GM06990 (cell line): Measurements from ENCODE around the gene YBEY.

ENCODE experiments used
- DNase-seq: peaks from one replicate; pipeline ENCODE4 v3.0.0-alpha.2; 2011; ENCODE audit not compliant: insufficient read length; ENCODE audit errors: extremely low read depth
- H3K27me3 ChIP-seq: replicated peaks from 2 replicates; pipeline ENCODE4 v1.6.0; 2011; ENCODE audit warnings: low read length; ENCODE audit not compliant: control insufficient read depth, insufficient read depth
- H3K36me3 ChIP-seq: 2 replicates; pipeline ENCODE4 v1.5.1; 2011; ENCODE audit warnings: low read length; ENCODE audit not compliant: control insufficient read depth, insufficient read depth
- H3K4me3 ChIP-seq: replicated peaks from 2 replicates; pipeline ENCODE4 v1.5.1; 2011; ENCODE audit warnings: low read depth, mild to moderate bottlenecking, control low read depth, low read length
- TF ChIP-seq, protein P1 (sequence below): IDR thresholded peaks from 2 replicates; pipeline ENCODE4 v1.5.1; 2011; ENCODE audit warnings: low read length, control low read depth, mild to moderate bottlenecking, inconsistent platforms; ENCODE audit not compliant: insufficient read depth, poor library complexity, severe bottlenecking

Gene YBEY

DNA sequence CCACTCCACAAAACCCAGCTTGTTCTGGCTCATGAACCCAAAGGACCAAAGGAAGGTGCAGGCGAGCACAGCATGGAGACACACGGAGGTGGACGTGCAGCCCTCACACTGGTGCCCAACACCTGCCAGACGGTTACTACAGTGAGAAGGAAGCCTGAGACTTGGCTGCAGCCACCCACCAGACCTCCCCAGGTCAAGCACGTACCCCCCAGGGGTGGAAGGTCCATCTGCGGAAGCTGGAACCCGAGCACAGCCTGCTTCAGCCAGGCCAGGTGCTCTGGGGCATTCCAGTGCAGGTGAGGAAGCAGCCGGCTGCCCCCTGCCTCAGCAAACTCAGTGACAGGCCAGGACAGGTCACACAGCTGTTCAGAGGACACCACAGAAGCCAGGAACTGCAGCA is 41.5 kb upstream of the YBEY start:
- Histone ChIP-seq H3K4me3 (no peak overlapping the region), H3K27me3 (no peaks in the 10 kb centered on the region), H3K36me3 (peaks cover 43% of the 10 kb centered on the region)
- no peak for DNase-seq
- TF ChIP-seq, protein P1, sequence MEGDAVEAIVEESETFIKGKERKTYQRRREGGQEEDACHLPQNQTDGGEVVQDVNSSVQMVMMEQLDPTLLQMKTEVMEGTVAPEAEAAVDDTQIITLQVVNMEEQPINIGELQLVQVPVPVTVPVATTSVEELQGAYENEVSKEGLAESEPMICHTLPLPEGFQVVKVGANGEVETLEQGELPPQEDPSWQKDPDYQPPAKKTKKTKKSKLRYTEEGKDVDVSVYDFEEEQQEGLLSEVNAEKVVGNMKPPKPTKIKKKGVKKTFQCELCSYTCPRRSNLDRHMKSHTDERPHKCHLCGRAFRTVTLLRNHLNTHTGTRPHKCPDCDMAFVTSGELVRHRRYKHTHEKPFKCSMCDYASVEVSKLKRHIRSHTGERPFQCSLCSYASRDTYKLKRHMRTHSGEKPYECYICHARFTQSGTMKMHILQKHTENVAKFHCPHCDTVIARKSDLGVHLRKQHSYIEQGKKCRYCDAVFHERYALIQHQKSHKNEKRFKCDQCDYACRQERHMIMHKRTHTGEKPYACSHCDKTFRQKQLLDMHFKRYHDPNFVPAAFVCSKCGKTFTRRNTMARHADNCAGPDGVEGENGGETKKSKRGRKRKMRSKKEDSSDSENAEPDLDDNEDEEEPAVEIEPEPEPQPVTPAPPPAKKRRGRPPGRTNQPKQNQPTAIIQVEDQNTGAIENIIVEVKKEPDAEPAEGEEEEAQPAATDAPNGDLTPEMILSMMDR = no peak

DNA sequence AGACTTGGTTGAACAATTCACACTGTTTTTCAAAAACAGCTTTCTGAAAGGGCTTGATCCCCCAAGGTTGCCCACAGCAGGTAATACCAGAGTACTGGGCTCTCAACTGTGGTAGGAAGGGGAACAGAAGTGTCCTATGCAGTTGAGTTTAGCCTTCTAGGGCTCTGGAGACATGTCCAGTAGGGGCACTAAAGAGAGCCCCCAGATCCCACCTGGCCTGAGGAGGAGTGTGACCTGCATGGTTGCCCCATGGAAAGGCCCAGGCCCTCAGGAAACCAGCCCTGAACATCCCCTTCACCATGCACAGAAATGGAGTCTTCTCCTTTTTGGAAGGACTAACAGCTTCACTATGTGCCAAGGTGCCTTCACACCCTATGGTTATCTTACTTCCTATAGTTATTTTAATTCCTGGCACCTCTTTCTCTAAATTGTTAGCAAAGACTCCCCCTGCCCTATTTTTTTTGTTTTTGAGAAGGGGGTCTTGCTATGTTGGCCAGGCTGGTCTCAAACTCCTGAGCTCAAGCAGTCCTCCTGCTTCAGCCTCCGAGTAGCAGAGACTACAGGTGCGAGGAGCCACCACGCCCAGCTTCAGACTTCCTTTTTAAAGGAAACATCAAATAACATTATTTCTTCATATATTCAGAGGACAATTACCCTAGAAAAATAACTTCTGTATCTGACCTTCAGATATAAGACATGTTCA is 40.8 kb upstream of the YBEY start:
- DNase-seq = no peak
- H3K4me3 ChIP-seq = no peak overlapping the region
- TF ChIP-seq, protein P1 = no peak
- peaks cover 43% of the 10 kb centered on the region for H3K36me3 ChIP-seq
- no peaks in the 10 kb centered on the region for H3K27me3 ChIP-seq

DNA sequence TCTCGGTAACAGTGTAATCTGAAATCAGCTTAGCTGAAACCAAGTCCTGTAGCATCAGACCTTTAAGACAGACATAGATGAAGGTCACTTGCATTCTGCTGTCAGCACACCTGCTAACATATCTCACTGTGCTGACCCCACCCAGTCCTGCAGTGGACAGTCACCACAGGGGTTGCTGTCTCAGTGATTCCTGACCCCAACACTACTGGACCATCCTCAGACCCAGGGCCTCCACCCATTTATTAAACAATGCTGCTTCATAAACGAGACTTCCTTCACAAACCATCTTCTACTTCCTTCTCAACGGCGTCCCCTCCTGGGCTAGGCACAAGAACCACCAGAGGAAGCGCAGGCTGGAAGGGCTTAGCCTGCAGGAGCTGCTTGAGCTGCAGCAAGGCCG is 39.8 kb upstream of the YBEY start:
- Histone ChIP-seq H3K36me3 (peaks cover 41% of the 10 kb centered on the region), H3K4me3 (no peak overlapping the region), H3K27me3 (no peaks in the 10 kb centered on the region)
- TF ChIP-seq, protein P1 = no peak
- DNase-seq = no peak

DNA sequence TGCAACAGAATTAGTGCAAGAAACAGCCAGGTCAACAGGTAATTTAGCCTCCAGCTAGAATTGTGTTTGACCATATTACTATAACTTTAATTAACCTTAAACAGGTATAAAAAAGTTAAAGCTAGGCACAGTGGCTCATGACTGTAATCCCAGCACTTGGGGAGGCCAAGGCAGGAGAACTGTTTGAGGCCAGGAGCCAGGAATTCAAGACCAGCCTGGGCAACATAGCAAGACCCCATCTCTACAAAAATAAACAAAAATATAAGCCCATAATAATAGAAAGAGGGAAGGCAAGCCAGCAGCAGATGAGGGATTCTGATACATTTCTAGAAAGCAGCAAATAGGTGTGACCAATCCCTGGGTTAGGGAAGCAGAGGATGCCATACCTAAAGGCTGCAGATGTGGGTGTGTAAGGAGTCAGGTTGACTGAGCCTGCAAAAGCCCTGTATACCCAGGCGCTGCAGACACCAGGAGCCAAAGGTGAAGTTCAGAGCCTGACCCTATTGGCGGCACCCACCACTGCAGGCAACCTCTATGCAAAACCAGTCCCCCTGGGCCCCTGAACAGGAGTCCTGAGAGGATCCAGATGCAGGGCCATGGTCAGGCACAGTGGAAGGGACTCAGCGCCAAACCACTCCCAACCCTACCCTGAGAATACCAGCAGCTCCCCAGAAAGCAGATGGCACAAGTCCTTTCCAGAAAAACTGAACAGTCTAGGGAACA is 38.3 kb upstream of the YBEY start:
- TF ChIP-seq, protein P1 = no peak
- DNase-seq = no peak
- H3K36me3 ChIP-seq = peaks cover 43% of the 10 kb centered on the region
- no peaks in the 10 kb centered on the region for H3K27me3 ChIP-seq
- H3K4me3 ChIP-seq = no peak overlapping the region

DNA sequence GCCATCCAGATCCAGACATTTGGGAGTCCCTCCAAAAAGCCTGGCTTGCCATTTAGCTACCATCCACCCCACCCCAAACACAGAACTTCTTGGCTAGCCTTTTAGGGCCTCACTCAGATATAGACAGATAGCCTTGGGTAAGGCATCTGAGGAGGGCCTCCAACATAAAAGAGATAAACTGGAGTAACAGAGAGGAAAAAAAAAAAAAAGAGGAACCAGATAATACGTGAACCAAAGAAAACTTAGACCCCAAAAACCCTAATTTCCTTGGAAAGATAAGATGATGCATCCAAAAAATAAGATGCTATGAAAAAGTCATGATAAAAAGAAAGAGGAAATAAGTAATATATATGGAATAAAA is 37.7 kb upstream of the YBEY start:
- TF ChIP-seq, protein P1 = no peak
- no peaks in the 10 kb centered on the region for H3K27me3 ChIP-seq
- H3K4me3 ChIP-seq = no peak overlapping the region
- peaks cover 41% of the 10 kb centered on the region for H3K36me3 ChIP-seq
- no peak for DNase-seq
